ENCODE measurements around the gene ZSCAN10. TPM values are rescaled to one million over a fixed set of nuclear protein-coding genes. Genes with fewer than 3 reads are reported as not detected.

The ZSCAN10 gene
- total RNA-seq (under 1 TPM in 1 of 4 donors, not detected in 3; 0.16 TPM), polyA plus RNA-seq (under 1 TPM in 1 of 3 donors, not detected in 2; 0.07 TPM)
- long read RNA-seq, donor 1: 0 reads
- long read RNA-seq, donor 2: 0 reads

- ATAC-seq: no peak
- peak in 1 of 2 donors; percentile 48 for DNase-seq
- 44 to 59% (median 46%) methylated on average over 21 of the region's 21 CpGs for WGBS, 3 donors
- no peak for TF ChIP-seq CTCF (IDR thresholded peaks at IDR 0.05)
- H3K27me3 ChIP-seq (ENCODE audit: insufficient read depth in 3 of 3, low read length in 2 of 3): peaks cover 0 to 2% (median 0%) of the 10 kb centered on the region in 3 donors
- no peaks in the 10 kb centered on the region for H3K36me3 ChIP-seq (ENCODE audit: insufficient read depth in 1 of 2, low read depth in 1 of 2)
- H3K9me3 ChIP-seq: no peaks in the 10 kb centered on the region
- peak within 1 kb of the TSS; percentile 52 for H3K4me3 ChIP-seq
- intact Hi-C loops (cut with DNase I): loop anchor here (5.0 kb wide), 1 partner anchor 36 kb away; no protein-coding TSS in a partner anchor
- no peak within 1 kb of the TSS for H3K27ac ChIP-seq
- peaks cover 8% of the 10 kb centered on the region for H3K4me1 ChIP-seq
Measured at GRCh38 chr16:3098459-3099394, at the start of gene ZSCAN10. Gene ZSCAN10, minus strand, starts transcription at chr16:3099294. Its CDS starts 6,357 bp downstream, at chr16:3092937.

- DNase-seq (no peak), ATAC-seq (no peak)
- no peak for TF ChIP-seq CTCF (IDR thresholded peaks at IDR 0.05)
- Histone ChIP-seq H3K27me3 (ENCODE audit: insufficient read depth in 3 of 3, low read length in 2 of 3) (peaks cover 0 to 2% (median 0%) of the 10 kb centered on the region in 3 donors), H3K4me1 (peaks cover 33% of the 10 kb centered on the region), H3K4me3 (no peak overlapping the region), H3K36me3 (ENCODE audit: insufficient read depth in 1 of 2, low read depth in 1 of 2) (no peaks in the 10 kb centered on the region), H3K9me3 (no peaks in the 10 kb centered on the region), H3K27ac (no peak overlapping the region)
- intact Hi-C loops (cut with DNase I): no loop called here
- 92 to 94% (median 93%) methylated on average over 13 of the region's 13 CpGs for WGBS, 3 donors
Measured at GRCh38 chr16:3148256-3149192, 49.4 kb upstream of the ZSCAN10 start.

GRCh38 chr16:3147757-3148104, 48.6 kb upstream of the ZSCAN10 start:
- DNase-seq (no peak), ATAC-seq (no peak)
- H3K4me1 ChIP-seq: peaks cover 37% of the 10 kb centered on the region
- H3K36me3 ChIP-seq (ENCODE audit: insufficient read depth in 1 of 2, low read depth in 1 of 2): no peaks in the 10 kb centered on the region
- WGBS, 3 donors: 92 to 96% (median 93%) methylated on average over 5 of the region's 5 CpGs
- H3K27ac ChIP-seq: no peak overlapping the region
- peaks cover 0 to 2% (median 0%) of the 10 kb centered on the region in 3 donors for H3K27me3 ChIP-seq (ENCODE audit: insufficient read depth in 3 of 3, low read length in 2 of 3)
- intact Hi-C loops (cut with DNase I): no loop called here
- H3K4me3 ChIP-seq: no peak overlapping the region
- TF ChIP-seq CTCF (IDR thresholded peaks at IDR 0.05): no peak
- H3K9me3 ChIP-seq: no peaks in the 10 kb centered on the region

- peaks cover 0 to 2% (median 0%) of the 10 kb centered on the region in 3 donors for H3K27me3 ChIP-seq (ENCODE audit: insufficient read depth in 3 of 3, low read length in 2 of 3)
- no peak overlapping the region for H3K4me3 ChIP-seq
- no peaks in the 10 kb centered on the region for H3K36me3 ChIP-seq (ENCODE audit: insufficient read depth in 1 of 2, low read depth in 1 of 2)
- DNase-seq: peak in 1 of 2 donors; percentile 15
- no peak overlapping the region for H3K27ac ChIP-seq
- intact Hi-C loops (cut with DNase I): no loop called here
- no peak for ATAC-seq
- peaks cover 33% of the 10 kb centered on the region for H3K4me1 ChIP-seq
- no peak for TF ChIP-seq CTCF (IDR thresholded peaks at IDR 0.05)
- 77 to 87% (median 80%) methylated on average over 16 of the region's 16 CpGs for WGBS, 3 donors
- no peaks in the 10 kb centered on the region for H3K9me3 ChIP-seq
Measured at GRCh38 chr16:3147046-3147756, 48.1 kb upstream of the ZSCAN10 start.

Data from psoas muscle (tissue), 8 donors.